Ovary (tissue), 3 donors: ENCODE data around the gene FBLN7.

ENCODE experiments used
- EP300 ChIP-seq: sonication (generic); formaldehyde crosslinking; IDR thresholded peaks from one replicate; pipeline ENCODE4 v1.6.1; 2017; ENCODE audit warnings: antibody characterized with exemption
- POLR2A ChIP-seq: fragments of 450-650 bp; IDR thresholded peaks from one replicate; pipeline ENCODE4 v1.6.1; 2017; ENCODE audit warnings: antibody characterized with exemption, mild to moderate bottlenecking, moderate library complexity
- TF ChIP-seq, protein P1 (sequence below), 3 donors: fragments of 450-650 bp in 2 of 3; fragments of 200-600 bp in 1 of 3; IDR thresholded peaks; one replicate each; pipeline versions ENCODE4 v1.5.1 to v1.8.0; 2016 to 2022; ENCODE audit warnings: antibody characterized with exemption in 3 of 3, mild to moderate bottlenecking in 1 of 3
- donor health status: DM: no; HTN: no; CAD: no.

DNA sequence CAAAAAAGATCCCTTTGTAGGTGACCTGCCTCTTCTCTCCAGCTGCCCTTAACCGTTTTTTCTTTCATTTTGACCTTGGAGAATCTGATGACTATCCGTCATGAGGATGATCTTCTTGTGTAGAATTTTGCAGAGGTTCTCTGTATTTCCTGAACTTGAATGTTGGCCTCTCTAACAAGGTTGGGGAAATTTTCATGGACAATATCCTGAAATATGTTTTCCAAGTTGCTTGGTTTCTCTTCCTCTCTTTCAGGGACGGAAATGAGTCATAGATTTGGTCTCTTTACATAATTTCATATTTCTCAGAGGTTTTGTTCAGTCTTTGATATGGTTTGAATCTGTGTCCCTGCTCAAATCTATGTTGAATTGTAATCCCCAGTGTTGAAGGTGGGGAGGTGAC is 82.6 kb downstream of the FBLN7 start:
- TF ChIP-seq POLR2A (no peak), EP300 (no peak)
- TF ChIP-seq, protein P1, sequence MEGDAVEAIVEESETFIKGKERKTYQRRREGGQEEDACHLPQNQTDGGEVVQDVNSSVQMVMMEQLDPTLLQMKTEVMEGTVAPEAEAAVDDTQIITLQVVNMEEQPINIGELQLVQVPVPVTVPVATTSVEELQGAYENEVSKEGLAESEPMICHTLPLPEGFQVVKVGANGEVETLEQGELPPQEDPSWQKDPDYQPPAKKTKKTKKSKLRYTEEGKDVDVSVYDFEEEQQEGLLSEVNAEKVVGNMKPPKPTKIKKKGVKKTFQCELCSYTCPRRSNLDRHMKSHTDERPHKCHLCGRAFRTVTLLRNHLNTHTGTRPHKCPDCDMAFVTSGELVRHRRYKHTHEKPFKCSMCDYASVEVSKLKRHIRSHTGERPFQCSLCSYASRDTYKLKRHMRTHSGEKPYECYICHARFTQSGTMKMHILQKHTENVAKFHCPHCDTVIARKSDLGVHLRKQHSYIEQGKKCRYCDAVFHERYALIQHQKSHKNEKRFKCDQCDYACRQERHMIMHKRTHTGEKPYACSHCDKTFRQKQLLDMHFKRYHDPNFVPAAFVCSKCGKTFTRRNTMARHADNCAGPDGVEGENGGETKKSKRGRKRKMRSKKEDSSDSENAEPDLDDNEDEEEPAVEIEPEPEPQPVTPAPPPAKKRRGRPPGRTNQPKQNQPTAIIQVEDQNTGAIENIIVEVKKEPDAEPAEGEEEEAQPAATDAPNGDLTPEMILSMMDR (IDR thresholded peaks at IDR 0.05) = no peak
